Measurements from ENCODE around the gene CYP24A1. TPM values are rescaled to one million over a fixed set of nuclear protein-coding genes. Genes with fewer than 3 reads are reported as not detected.

The CYP24A1 gene
- total RNA-seq, 2 donors from 2014 or later = 1.9 TPM; not detected in 1

GRCh38 chr20:54104781-54105180 lies 69.0 kb downstream of the CYP24A1 start:
- intact Hi-C loops (cut with DNase I) = no loop called here
- Histone ChIP-seq H3K4me1 (replicated peaks) (no peaks in the 10 kb centered on the region), H3K27me3 (replicated peaks; ENCODE audit: insufficient read depth) (no peaks in the 10 kb centered on the region), H3K36me3 (no peaks in the 10 kb centered on the region), H3K9me3 (no peaks in the 10 kb centered on the region), H3K27ac (no peak overlapping the region), H3K4me3 (no peak overlapping the region)
- DNase-seq (ENCODE audit: low spot score) = no peak
- WGBS = 74% methylated on average over 4 of the region's 4 CpGs
- TF ChIP-seq POLR2A (IDR thresholded peaks at IDR 0.05) = no peak
- no peak for TF ChIP-seq CTCF (IDR thresholded peaks at IDR 0.05)
- TF ChIP-seq POLR2AphosphoS5 (IDR thresholded peaks at IDR 0.05) = no peak

- H3K9me3 ChIP-seq = no peaks in the 10 kb centered on the region
Measured at GRCh38 chr20:54103762-54104600, 69.8 kb downstream of the CYP24A1 start.

More at GRCh38 chr20:54103762-54104600, 69.8 kb downstream of the CYP24A1 start:
- no peaks in the 10 kb centered on the region for H3K27me3 ChIP-seq (replicated peaks; ENCODE audit: insufficient read depth)
- WGBS = 86% methylated on average over 6 of the region's 6 CpGs
- no peak overlapping the region for H3K27ac ChIP-seq
- no peak overlapping the region for H3K4me3 ChIP-seq
- DNase-seq (ENCODE audit: low spot score) = no peak
- no peaks in the 10 kb centered on the region for H3K36me3 ChIP-seq
- no peak for TF ChIP-seq CTCF (IDR thresholded peaks at IDR 0.05)
- no peak for TF ChIP-seq POLR2A (IDR thresholded peaks at IDR 0.05)
- no peak for TF ChIP-seq POLR2AphosphoS5 (IDR thresholded peaks at IDR 0.05)
- intact Hi-C loops (cut with DNase I) = no loop called here
- no peaks in the 10 kb centered on the region for H3K4me1 ChIP-seq (replicated peaks)

Other genes with a start within 250 kb of the CYP24A1 start
- 10 to 100 TPM; 32.0 to 58.6 TPM for gene BCAS1, start 103.4 kb downstream of the CYP24A1 start, total RNA-seq
- 10 to 100 TPM; 43.2 to 44.8 TPM for gene PFDN4, start 34.1 kb upstream of the CYP24A1 start, total RNA-seq

Measured in prostate gland (tissue), 2 donors.